Measurements from ENCODE around the gene ZFP3.
"Not testable (repeated sequence)": the region's sequence is repeated elsewhere in the genome, so short reads cannot be mapped to it uniquely, and the experiment has no call there.

The ZFP3 gene

GRCh38 chr17:5126719-5127488 lies 48.6 kb downstream of the ZFP3 start:
- no peak overlapping the region for H3K4me3 Mint-ChIP-seq
- H3K27ac Mint-ChIP-seq, result no peak overlapping the region
- H3K27me3 Mint-ChIP-seq (ENCODE audit: low read depth), result peaks cover 20% of the 10 kb centered on the region
- H3K4me1 Mint-ChIP-seq (ENCODE audit: low read depth), result no peaks in the 10 kb centered on the region
- H3K9me3 Mint-ChIP-seq, result no peaks in the 10 kb centered on the region
- no peaks in the 10 kb centered on the region for H3K36me3 Mint-ChIP-seq (ENCODE audit: low read depth)

DNA sequence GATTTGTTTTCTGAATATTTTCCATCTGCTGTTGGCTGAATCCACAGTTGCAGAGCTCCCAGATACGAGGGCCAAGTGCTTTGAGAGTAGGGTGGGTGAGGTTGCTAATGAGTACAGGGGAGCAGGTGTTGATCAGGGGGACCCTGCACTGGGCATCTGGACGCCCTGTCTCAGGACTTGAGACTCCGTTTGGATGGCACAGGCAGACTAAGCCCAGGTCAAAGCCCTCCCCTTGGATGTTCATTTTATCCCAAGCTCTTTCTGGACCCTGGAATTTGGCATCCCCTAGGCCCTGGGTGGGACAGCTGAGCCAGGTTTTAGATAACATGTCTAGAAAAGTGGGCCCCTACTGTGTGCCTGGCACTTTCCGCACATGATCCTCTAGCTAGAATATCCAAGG lies 49.6 kb downstream of the ZFP3 start:
- Mint-ChIP-seq H3K36me3 (ENCODE audit: low read depth) (no peaks in the 10 kb centered on the region), H3K4me3 (no peak overlapping the region), H3K9me3 (no peaks in the 10 kb centered on the region)

DNA sequence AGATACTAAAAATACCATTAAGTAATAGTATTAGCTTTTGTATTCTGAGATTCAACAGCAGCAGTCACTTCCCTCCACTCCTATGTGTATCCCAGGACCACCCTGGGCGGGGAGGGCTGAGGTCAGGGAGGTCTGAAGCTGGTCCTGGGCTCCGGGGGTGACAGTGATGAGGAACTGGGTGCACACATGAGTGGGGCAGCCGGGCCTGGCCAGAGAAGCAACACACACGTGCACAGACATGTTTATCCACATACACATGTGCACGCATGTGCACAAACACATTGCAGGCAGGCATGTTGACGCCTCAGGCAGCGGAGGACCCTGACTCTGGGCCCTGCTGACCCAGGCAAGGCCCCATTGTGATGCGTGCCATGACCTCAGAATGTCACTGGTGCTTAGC lies 50.1 kb downstream of the ZFP3 start:
- H3K27ac Mint-ChIP-seq; H3K4me3 Mint-ChIP-seq; H3K4me1 Mint-ChIP-seq (ENCODE audit: low read depth); H3K36me3 Mint-ChIP-seq (ENCODE audit: low read depth); H3K9me3 Mint-ChIP-seq: not testable (repeated sequence)
- H3K27me3 Mint-ChIP-seq (ENCODE audit: low read depth), result peaks cover 16% of the 10 kb centered on the region

More for the DNA sequence above, 49.6 kb downstream of the ZFP3 start:
- Mint-ChIP-seq H3K27me3 (ENCODE audit: low read depth) (peaks cover 16% of the 10 kb centered on the region), H3K27ac (no peak overlapping the region), H3K4me1 (ENCODE audit: low read depth) (no peaks in the 10 kb centered on the region)

DNA sequence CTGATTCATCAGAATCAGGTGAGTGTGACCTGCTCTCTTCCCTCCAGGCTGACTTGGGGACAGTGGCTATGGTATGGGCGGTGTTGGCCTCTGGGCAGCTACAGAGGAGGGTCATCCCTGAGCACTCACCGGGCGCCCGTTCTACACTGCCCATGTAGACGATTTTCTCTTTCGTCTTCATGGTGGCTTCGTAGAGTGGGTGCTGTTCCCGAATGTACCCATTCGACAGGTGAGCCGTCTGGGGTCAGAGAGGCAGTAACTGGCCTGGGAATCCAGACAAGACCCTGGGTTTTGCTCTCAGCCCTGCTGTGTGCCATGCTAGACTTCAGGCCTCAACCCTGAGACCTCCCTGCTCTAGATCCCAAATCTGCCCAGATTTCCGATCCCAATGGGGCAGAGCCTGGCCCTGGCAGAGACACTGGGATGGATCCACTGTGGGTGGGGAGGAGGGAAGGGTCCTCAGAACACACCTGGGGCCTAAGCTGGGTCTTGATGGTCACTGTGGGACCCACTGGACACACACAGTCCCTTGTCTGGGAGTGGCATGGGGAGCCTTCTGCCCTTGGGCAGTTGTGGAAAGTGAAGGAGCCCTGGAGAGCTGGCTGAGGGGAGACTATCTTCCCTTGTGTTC lies 50.8 kb downstream of the ZFP3 start:
- no peaks in the 10 kb centered on the region for H3K4me1 Mint-ChIP-seq (ENCODE audit: low read depth)
- H3K9me3 Mint-ChIP-seq, result no peaks in the 10 kb centered on the region
- H3K27ac Mint-ChIP-seq, result no peak overlapping the region
- H3K27me3 Mint-ChIP-seq (ENCODE audit: low read depth), result peaks cover 11% of the 10 kb centered on the region
- no peak overlapping the region for H3K4me3 Mint-ChIP-seq
- no peaks in the 10 kb centered on the region for H3K36me3 Mint-ChIP-seq (ENCODE audit: low read depth)

DNA sequence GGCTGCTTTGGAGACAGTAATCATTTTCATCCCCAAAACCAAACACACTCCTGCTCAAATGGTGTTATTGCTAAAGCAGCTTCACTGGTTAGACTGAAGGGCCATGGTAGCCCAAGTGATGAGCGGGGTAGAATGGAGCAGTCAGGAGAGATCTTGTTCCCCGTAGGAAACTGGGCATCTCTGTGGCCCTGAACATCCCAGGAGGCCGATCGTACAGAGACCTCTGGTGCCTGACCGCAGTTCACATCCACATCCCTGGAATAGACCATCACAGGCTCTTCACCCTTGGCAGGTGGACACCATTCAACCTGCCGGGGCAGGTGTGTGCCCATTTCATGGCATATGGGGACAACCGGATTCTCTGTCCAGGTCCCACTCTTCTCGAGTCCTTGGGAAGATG lies 51.5 kb downstream of the ZFP3 start:
- not testable (repeated sequence) for H3K4me3 Mint-ChIP-seq; H3K27me3 Mint-ChIP-seq (ENCODE audit: low read depth); H3K36me3 Mint-ChIP-seq (ENCODE audit: low read depth); H3K4me1 Mint-ChIP-seq (ENCODE audit: low read depth); H3K9me3 Mint-ChIP-seq; H3K27ac Mint-ChIP-seq

GRCh38 chr17:5130261-5130660 lies 52.0 kb downstream of the ZFP3 start:
- not testable (repeated sequence) for H3K4me3 Mint-ChIP-seq; H3K27me3 Mint-ChIP-seq (ENCODE audit: low read depth); H3K36me3 Mint-ChIP-seq (ENCODE audit: low read depth); H3K27ac Mint-ChIP-seq; H3K9me3 Mint-ChIP-seq; H3K4me1 Mint-ChIP-seq (ENCODE audit: low read depth)

GRCh38 chr17:5130687-5131086 lies 52.4 kb downstream of the ZFP3 start:
- H3K4me3 Mint-ChIP-seq; H3K27ac Mint-ChIP-seq; H3K36me3 Mint-ChIP-seq (ENCODE audit: low read depth); H3K4me1 Mint-ChIP-seq (ENCODE audit: low read depth); H3K9me3 Mint-ChIP-seq; H3K27me3 Mint-ChIP-seq (ENCODE audit: low read depth): not testable (repeated sequence)

DNA sequence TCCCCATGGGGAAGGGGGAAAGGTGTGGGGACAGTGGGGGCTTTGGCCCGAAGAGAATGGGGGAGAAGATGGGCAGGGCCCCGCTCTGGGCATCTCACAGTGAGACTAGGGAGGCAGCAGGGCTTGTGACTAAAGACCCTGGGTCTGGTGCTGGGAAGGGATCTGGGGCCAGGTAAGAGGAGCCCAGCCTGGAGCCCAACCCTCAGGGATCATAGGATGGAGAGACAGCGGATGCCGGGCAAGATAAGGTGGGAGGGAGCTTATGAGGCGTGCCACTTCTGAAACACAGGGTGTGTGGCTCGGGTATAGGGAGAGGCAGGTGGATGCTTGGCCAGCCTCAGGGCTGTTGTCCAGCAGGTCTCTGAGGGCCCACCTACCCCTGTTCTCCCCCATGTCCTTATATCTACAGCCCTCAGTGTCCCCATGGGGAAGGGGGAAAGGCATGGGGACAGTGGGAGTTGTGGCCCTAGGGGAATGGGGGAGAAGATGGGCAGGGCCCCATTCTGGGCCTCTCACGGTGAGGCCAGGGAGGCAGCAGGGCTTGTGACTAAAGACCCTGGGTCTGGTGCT lies 53.0 kb downstream of the ZFP3 start:
- Mint-ChIP-seq H3K9me3 (no peaks in the 10 kb centered on the region), H3K4me1 (ENCODE audit: low read depth) (no peaks in the 10 kb centered on the region), H3K4me3 (no peak overlapping the region), H3K27ac (no peak overlapping the region), H3K27me3 (ENCODE audit: low read depth) (peaks cover 5% of the 10 kb centered on the region), H3K36me3 (ENCODE audit: low read depth) (no peaks in the 10 kb centered on the region)

DNA sequence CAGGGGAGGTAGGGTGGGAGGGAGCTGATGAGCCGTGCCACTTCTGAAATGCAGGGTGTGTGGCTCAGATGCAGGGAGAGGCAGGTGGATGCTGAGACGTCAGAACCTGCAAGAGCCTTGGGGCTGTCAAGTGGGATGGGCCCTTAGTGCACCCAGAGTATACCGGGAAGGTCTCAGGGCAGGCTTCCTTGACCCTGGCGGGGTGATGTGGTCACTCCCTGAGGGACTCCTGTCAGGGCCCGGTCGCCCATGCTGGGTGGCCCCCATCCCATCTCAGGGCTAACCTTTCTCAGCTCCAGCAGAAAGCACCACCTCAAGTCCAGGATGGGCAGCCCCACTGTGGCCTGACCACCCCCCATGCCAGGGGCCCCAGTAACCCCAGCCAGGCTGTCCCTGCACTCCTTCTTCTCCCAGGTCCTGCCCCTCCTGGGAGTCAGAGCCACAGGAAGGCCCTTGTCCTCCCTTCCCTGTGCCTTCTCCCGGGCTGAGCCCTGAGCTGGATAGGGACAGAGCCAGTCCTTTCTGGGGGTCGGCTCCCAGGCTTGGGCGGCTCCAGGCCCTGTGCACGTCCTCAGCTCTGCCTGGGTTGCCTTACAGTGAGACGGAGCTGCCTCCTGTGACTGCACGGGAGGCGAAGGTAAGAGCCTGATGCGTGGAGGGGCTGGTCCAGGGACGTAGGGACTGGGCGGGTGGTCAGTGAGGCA lies 53.7 kb downstream of the ZFP3 start:
- not testable (repeated sequence) for H3K4me1 Mint-ChIP-seq (ENCODE audit: low read depth); H3K4me3 Mint-ChIP-seq; H3K9me3 Mint-ChIP-seq; H3K27me3 Mint-ChIP-seq (ENCODE audit: low read depth); H3K27ac Mint-ChIP-seq; H3K36me3 Mint-ChIP-seq (ENCODE audit: low read depth)

DNA sequence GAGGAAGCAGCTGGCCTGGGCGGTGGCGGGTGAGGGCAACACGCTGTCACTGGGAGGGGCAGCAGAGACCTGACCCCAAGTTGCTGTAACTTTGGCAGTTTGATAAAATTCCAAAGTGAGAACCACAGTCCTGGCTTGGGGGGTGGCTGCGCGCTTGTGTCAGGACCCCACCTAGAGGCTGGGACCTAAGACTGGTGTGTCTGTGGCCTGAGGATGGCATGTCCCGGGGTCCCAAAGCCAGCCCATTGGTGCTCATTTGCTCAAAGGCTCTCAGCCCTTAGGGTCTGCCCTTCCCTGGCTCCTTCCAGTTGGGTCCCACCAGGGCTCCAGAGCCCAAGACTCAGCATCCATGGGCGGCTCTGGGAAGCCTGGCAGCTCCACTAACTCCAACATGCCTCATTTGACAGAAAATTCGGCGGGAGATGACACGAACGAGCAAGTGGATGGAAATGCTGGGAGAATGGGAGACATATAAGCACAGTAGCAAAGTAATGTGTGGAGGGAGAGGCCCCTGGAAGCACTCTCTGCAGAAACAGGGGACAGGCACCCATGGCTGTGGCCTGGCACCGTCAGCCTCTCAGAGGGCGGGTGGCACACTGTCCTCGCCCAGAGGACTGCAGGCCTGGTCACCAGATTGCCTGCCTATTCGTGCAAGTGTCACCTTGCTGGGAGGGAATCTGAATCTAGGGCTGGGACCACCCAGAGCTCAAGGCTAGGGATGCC lies 54.4 kb downstream of the ZFP3 start:
- not testable (repeated sequence) for H3K9me3 Mint-ChIP-seq; H3K4me3 Mint-ChIP-seq; H3K4me1 Mint-ChIP-seq (ENCODE audit: low read depth); H3K36me3 Mint-ChIP-seq (ENCODE audit: low read depth); H3K27me3 Mint-ChIP-seq (ENCODE audit: low read depth); H3K27ac Mint-ChIP-seq

- H3K4me1 Mint-ChIP-seq (ENCODE audit: low read depth), result no peaks in the 10 kb centered on the region
- no peaks in the 10 kb centered on the region for H3K9me3 Mint-ChIP-seq
- H3K36me3 Mint-ChIP-seq (ENCODE audit: low read depth), result no peaks in the 10 kb centered on the region
- no peak overlapping the region for H3K27ac Mint-ChIP-seq
- H3K4me3 Mint-ChIP-seq, result no peak overlapping the region
- no peaks in the 10 kb centered on the region for H3K27me3 Mint-ChIP-seq (ENCODE audit: low read depth)
Observed at GRCh38 chr17:5133311-5133710, 55.0 kb downstream of the ZFP3 start.

- H3K27ac Mint-ChIP-seq; H3K27me3 Mint-ChIP-seq (ENCODE audit: low read depth); H3K9me3 Mint-ChIP-seq; H3K4me1 Mint-ChIP-seq (ENCODE audit: low read depth); H3K4me3 Mint-ChIP-seq; H3K36me3 Mint-ChIP-seq (ENCODE audit: low read depth): not testable (repeated sequence)
Observed at GRCh38 chr17:5133961-5134360, 55.7 kb downstream of the ZFP3 start.

GRCh38 chr17:5134571-5134970 lies 56.3 kb downstream of the ZFP3 start:
- not testable (repeated sequence) for H3K4me1 Mint-ChIP-seq (ENCODE audit: low read depth); H3K4me3 Mint-ChIP-seq; H3K36me3 Mint-ChIP-seq (ENCODE audit: low read depth); H3K9me3 Mint-ChIP-seq; H3K27me3 Mint-ChIP-seq (ENCODE audit: low read depth); H3K27ac Mint-ChIP-seq

- H3K4me3 Mint-ChIP-seq; H3K27me3 Mint-ChIP-seq (ENCODE audit: low read depth); H3K36me3 Mint-ChIP-seq (ENCODE audit: low read depth); H3K9me3 Mint-ChIP-seq; H3K27ac Mint-ChIP-seq; H3K4me1 Mint-ChIP-seq (ENCODE audit: low read depth): not testable (repeated sequence)
Observed at GRCh38 chr17:5135131-5135712, 57.0 kb downstream of the ZFP3 start.
